Cardiac muscle cell (in vitro differentiated cells and primary cell): Measurements from ENCODE around the gene ACTL7B. TPM values are rescaled to one million over a fixed set of nuclear protein-coding genes. Genes with fewer than 3 reads are reported as not detected.
"Not testable (repeated sequence)": the region's sequence is repeated elsewhere in the genome, so short reads cannot be mapped to it uniquely, and the experiment has no call there.

Experiments
- DNase-seq, 2 donors: peaks; one replicate each; pipeline versions ENCODE4 v3.0.0 to v3.0.0-alpha.2; 2010 to 2017; ENCODE audit warnings: low read depth in 1 of 2, low spot score in 1 of 2
- H3K27ac ChIP-seq: fragments of 200-600 bp; sonication (generic); 2 replicates; pipeline ENCODE4 v1.5.1; 2016
- H3K27me3 ChIP-seq: fragments of 200-600 bp; sonication (generic); 2 replicates; pipeline ENCODE4 v1.6.0; 2016; ENCODE audit warnings: control low read depth
- H3K36me3 ChIP-seq: fragments of 200-600 bp; sonication (generic); 2 replicates; pipeline ENCODE4 v1.5.1; 2016; ENCODE audit warnings: control low read depth
- H3K4me1 ChIP-seq: fragments of 200-600 bp; sonication (generic); 2 replicates; pipeline ENCODE4 v1.8.1; 2017; ENCODE audit warnings: low read depth, mild to moderate bottlenecking, mixed run types
- H3K4me3 ChIP-seq: fragments of 200-600 bp; sonication (generic); 2 replicates; pipeline ENCODE4 v1.5.1; 2016; ENCODE audit warnings: mild to moderate bottlenecking
- H3K9me3 ChIP-seq: fragments of 200-600 bp; sonication (generic); 2 replicates; pipeline ENCODE4 v1.5.1; 2017; ENCODE audit warnings: low read depth, mild to moderate bottlenecking, control low read depth
- CTCF ChIP-seq: IDR thresholded peaks from 2 replicates; pipeline ENCODE4 v1.5.1; 2012; ENCODE audit warnings: low read depth, mild to moderate bottlenecking, low read length
- polyA plus RNA-seq: library from polyadenylated mRNA; unstranded; fragments of >200 nt; fragmentation: Nextera tagmentation; extraction: Ambion mirVana; gene quantifications from 2 replicates; pipeline ENCODE4 v1.2.1, GENCODE V29; 2016
- total RNA-seq: library from RNA; depleted of rRNA; stranded (reverse); fragments of >200 nt; gene quantifications from 2 replicates; pipeline ENCODE4 v1.2.3, GENCODE V29; 2016

ACTL7B gene
- total and polyA plus RNA-seq, 2 experiments from 2014 or later = not detected

GRCh38 chr9:108897324-108898096, 41.7 kb upstream of the ACTL7B start:
- Histone ChIP-seq H3K36me3 (peaks cover 56% of the 10 kb centered on the region), H3K4me1 (no peaks in the 10 kb centered on the region), H3K27ac (no peak overlapping the region), H3K9me3 (no peaks in the 10 kb centered on the region), H3K27me3 (no peaks in the 10 kb centered on the region), H3K4me3 (no peak overlapping the region)
- DNase-seq = no peak
- TF ChIP-seq CTCF = no peak

GRCh38 chr9:108894225-108894997, 38.6 kb upstream of the ACTL7B start:
- H3K4me3 ChIP-seq = no peak overlapping the region
- peaks cover 35% of the 10 kb centered on the region for H3K36me3 ChIP-seq

GRCh38 chr9:108889649-108890067, 33.9 kb upstream of the ACTL7B start:
- no peak overlapping the region for H3K4me3 ChIP-seq
- H3K36me3 ChIP-seq = peaks cover 8% of the 10 kb centered on the region
- peak overlapping the region; percentile 90 for H3K27ac ChIP-seq
- peaks cover 27% of the 10 kb centered on the region for H3K4me1 ChIP-seq
- DNase-seq = peak; percentile 56 to 72
- no peaks in the 10 kb centered on the region for H3K27me3 ChIP-seq
- peak; percentile 33 for TF ChIP-seq CTCF
- no peaks in the 10 kb centered on the region for H3K9me3 ChIP-seq

More at GRCh38 chr9:108894225-108894997, 38.6 kb upstream of the ACTL7B start:
- DNase-seq = no peak
- H3K27me3 ChIP-seq = no peaks in the 10 kb centered on the region
- H3K9me3 ChIP-seq = no peaks in the 10 kb centered on the region
- no peak for TF ChIP-seq CTCF
- peaks cover 9% of the 10 kb centered on the region for H3K4me1 ChIP-seq
- H3K27ac ChIP-seq = no peak overlapping the region

GRCh38 chr9:108886594-108887271, 30.9 kb upstream of the ACTL7B start:
- H3K4me3 ChIP-seq, H3K36me3 ChIP-seq, H3K9me3 ChIP-seq, H3K27me3 ChIP-seq, H3K27ac ChIP-seq: not testable (repeated sequence)
- DNase-seq = peak in 1 of 2 donors; percentile 22
- peaks cover 27% of the 10 kb centered on the region for H3K4me1 ChIP-seq

GRCh38 chr9:108885643-108886348, 30.0 kb upstream of the ACTL7B start:
- H3K4me1 ChIP-seq = peaks cover 27% of the 10 kb centered on the region
- TF ChIP-seq CTCF = no peak
- DNase-seq = peak; percentile 73 to 90
- peaks cover 13% of the 10 kb centered on the region for H3K36me3 ChIP-seq
- no peaks in the 10 kb centered on the region for H3K9me3 ChIP-seq
- H3K4me3 ChIP-seq = no peak overlapping the region
- no peak overlapping the region for H3K27ac ChIP-seq
- no peaks in the 10 kb centered on the region for H3K27me3 ChIP-seq
